HG03575 (cell line): ENCODE data around the gene INHA.

Experiments
- ATAC-seq: cut with Tn5 transposase; IDR thresholded peaks from one replicate; pipeline ENCODE4 v1.9.1; 2021; ENCODE audit not compliant: unreplicated experiment, insufficient number of reproducible peaks, low FRiP score; ENCODE audit errors: extremely low read depth

Gene INHA

GRCh38 chr2:219598308-219599078 is 26.4 kb downstream of the INHA start:
- ATAC-seq, result no peak

GRCh38 chr2:219603771-219604170 is 31.7 kb downstream of the INHA start:
- no peak for ATAC-seq

DNA sequence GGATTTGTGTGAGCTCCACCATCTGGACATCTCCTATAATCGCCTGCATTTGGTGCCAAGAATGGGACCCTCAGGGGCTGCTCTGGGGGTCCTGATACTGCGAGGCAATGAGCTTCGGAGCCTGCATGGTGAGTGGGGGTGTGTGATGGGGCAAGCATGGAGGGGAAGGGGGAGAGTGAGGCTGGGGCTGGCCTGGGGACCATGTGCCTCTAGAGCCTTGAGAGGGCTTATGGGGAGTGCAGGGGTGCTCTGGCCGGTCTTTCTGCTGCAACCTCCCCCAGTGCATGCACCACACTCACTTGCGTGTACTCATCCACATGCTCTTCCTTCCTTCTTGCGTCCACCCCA is 33.5 kb downstream of the INHA start:
- ATAC-seq, result no peak

GRCh38 chr2:219607931-219608330 is 35.8 kb downstream of the INHA start:
- ATAC-seq, result no peak

GRCh38 chr2:219608399-219608964 is 36.4 kb downstream of the INHA start:
- ATAC-seq, result no peak

DNA sequence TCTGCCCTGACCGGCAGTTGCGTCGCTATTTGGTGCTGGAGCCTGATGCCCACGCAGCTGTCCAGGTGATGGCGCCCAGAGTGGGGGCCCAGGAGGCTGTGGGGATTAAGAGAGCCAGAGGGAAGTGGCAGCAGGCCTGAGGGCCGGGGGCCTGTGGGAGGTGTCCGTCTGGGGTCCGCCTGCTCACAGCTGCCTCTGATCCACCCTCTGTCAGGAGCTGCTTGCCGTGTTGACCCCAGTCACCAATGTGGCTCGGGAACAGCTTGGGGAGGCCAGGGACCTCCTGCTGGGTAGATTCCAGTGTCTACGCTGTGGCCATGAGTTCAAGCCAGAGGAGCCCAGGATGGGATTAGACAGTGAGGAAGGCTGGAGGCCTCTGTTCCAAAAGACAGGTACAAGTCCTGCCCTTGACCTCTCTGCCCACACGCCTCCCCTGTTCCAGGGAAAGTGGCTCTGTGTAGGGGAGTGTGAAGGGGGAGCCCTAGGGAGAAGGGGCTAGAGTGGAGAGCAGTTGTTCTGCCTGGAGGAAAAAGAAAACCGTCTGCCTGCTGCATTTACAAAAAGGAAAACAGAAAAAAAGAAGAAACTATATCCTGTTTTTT is 37.1 kb downstream of the INHA start:
- no peak for ATAC-seq

GRCh38 chr2:219611306-219611705 is 39.2 kb downstream of the INHA start:
- ATAC-seq, result no peak

DNA sequence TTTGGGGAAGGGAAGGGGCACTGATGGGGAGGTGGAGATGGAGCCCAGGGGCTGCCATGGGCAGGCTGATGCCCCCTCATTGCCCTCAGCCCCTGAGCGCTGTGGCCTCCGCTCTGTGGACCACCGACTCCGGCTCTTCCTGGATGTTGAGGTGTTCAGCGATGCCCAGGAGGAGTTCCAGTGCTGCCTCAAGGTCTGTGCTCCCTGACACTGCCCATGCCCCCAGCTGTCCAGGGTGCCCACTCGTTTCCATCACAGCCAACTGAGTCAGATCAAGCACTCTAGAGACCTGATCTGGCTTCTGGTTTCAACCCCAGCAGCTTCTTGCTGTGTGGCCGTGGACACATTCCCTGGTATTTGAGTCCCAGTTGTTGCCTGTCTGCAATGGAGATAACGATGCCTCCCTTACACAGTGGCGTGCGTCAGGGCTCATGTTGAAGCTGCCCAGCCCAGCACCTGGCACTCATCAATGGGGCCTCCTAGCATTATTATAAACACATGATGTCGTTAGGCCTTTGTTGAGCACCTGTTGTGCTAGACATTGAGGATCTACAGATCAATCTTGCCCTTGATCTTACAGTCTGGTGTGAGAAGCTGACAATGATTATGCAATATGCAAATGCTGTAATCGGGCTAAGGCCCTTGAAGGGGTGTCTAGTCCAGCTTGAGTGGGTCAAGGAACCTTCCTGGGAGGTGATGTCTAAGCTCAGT is 39.9 kb downstream of the INHA start:
- no peak for ATAC-seq

GRCh38 chr2:219612577-219613286 is 40.6 kb downstream of the INHA start:
- no peak for ATAC-seq

DNA sequence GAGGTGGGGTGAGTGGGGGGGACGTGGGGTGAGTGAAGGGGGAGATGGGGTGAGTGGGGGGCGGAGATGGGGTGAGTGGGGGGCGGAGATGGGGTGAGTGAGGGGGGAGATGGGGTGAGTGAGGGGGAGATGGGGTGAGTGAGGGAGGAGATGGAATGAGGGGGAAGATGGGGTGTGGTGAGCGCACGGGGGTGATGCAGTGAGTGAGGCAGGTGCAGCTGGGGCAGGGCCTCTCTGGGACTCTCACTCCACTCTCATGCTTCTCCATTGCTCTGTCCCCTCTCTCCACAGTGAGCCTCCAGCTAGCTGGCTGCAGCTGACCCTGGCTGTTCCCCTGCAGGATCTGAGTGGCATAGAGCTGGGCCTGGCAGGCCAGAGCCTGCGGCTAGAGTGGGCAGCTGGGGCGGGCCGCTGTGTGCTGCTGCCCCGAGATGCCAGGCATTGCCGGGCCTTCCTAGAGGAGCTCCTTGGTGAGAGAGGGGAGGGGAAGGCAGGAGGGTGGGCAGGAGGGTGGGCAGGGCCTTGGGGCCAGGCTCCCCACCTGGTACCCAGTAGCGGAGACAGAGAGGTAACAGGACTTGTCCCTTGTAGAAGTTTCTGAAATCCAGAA is 41.5 kb downstream of the INHA start:
- no peak for ATAC-seq

GRCh38 chr2:219614076-219614860 is 42.2 kb downstream of the INHA start:
- no peak for ATAC-seq

GRCh38 chr2:219615036-219615435 is 42.9 kb downstream of the INHA start:
- no peak for ATAC-seq

- ATAC-seq, result no peak
Measured at GRCh38 chr2:219615894-219616293, 43.8 kb downstream of the INHA start.

- ATAC-seq, result no peak
Measured at GRCh38 chr2:219616550-219616949, 44.4 kb downstream of the INHA start.

DNA sequence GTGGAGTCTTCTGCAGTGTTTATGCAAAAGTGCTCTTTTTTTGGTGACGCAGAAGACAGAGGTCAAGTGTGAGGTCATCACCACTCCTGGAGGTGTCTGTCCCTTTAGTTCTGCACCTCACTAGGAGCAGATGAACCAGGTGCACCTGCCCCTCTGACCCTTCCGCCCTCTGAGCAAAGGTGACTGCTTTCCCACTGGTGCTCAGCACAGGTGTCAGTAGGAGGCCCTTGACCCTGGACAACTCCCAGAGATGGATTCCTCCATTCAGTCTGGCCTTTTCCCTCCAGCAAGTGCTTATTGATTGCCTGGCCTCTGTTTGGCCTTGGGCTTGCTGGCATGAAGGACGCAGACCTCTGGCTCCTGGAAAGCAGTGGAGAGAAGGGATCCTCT is 46.6 kb downstream of the INHA start:
- no peak for ATAC-seq

DNA sequence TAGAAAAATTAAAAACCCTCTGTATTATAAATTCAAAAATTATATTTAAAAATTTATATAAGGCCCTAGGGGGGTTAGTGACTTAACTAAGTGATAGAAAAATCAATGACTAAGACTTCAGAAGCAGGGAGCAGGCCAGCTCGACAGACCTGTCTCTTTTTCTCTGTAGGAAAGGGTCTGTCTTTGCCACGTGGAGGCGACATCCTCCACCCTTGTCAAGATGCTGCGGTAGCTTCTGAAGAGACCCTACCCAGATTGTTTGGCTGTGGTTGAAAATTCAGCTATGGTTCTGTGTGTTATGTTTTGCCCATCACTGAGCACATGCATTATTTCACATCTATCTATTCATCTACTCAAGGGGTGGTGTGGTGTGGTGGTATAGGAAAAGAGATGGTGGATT is 47.1 kb downstream of the INHA start:
- ATAC-seq, result no peak

DNA sequence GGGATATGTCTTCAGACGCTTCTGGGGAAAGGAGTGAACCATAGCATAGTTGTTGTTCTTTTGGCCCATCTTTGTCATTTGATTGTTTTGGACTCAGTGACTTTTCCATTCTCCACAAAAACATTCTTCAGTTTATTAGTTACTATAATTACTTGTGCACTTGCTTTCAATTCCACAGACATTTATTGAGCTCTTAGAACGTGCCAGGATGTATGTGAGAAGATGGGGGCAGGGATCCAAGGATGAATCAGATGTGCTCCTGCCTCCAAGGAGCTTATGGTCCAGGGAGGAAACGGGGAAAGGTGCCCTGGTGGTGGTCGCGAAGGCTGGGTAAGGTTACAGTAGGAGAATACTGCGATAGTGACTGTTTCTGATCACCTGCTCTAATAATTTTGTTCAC is 48.4 kb downstream of the INHA start:
- no peak for ATAC-seq

GRCh38 chr2:219621935-219622334 is 49.8 kb downstream of the INHA start:
- ATAC-seq, result no peak
